ENCODE results near the gene SPEM2. TPM values are rescaled to one million over a fixed set of nuclear protein-coding genes. Genes with fewer than 3 reads are reported as not detected.

Gene SPEM2
- polyA plus RNA-seq, 2 of the 4 experiments (the other 2 are of a cell fraction) = not detected

GRCh38 chr17:7465597-7466275 is 40.3 kb downstream of the SPEM2 start:
- TF ChIP-seq BHLHE40 (IDR thresholded peaks at IDR 0.05; ENCODE audit: low read depth, low read length) = no peak
- no peak for TF ChIP-seq RAD21 (conservative IDR thresholded peaks at IDR 0.05 in 1 of 2, IDR thresholded peaks at IDR 0.05 in 1 of 2)
- TF ChIP-seq EHF (CRISPR knock-in tag; IDR thresholded peaks at IDR 0.05) = no peak
- TF ChIP-seq RNF2 (IDR thresholded peaks at IDR 0.05; ENCODE audit: borderline replicate concordance, low read depth) = no peak
- no peak for TF ChIP-seq HOXA7 (CRISPR knock-in tag; IDR thresholded peaks at IDR 0.05)
- TF ChIP-seq NR3C1 (IDR thresholded peaks at IDR 0.05) = no peak
- no peak for TF ChIP-seq FOSB (CRISPR knock-in tag; IDR thresholded peaks at IDR 0.05)
- TF ChIP-seq ZNF302 (CRISPR knock-in tag; IDR thresholded peaks at IDR 0.05) = no peak
- TF ChIP-seq MAFK (IDR thresholded peaks at IDR 0.05; ENCODE audit: partially characterized antibody) = no peak
- TF ChIP-seq CEBPB (IDR thresholded peaks at IDR 0.05) = no peak
- no peak for TF ChIP-seq HEYL (CRISPR knock-in tag; IDR thresholded peaks at IDR 0.05)
- TF ChIP-seq CHD2 (IDR thresholded peaks at IDR 0.05; ENCODE audit: low read length, partially characterized antibody) = no peak
- TF ChIP-seq RCOR1 (IDR thresholded peaks at IDR 0.05; ENCODE audit: low read depth, low read length) = no peak
- TF ChIP-seq ZFP36 (IDR thresholded peaks at IDR 0.05; ENCODE audit: borderline replicate concordance, partially characterized antibody) = no peak
- no peak for TF ChIP-seq GATA3 (IDR thresholded peaks at IDR 0.05; ENCODE audit: borderline replicate concordance)
- Histone ChIP-seq H3K9me3 (no peaks in the 10 kb centered on the region), H3K4me1 (peaks cover 24% of the 10 kb centered on the region), H3K4me2 (no peak overlapping the region), H3K4me3 (no peak overlapping the region), H3K27ac (no peak overlapping the region; a peak in 1 of 6 replicates)
- ATAC-seq = no peak
- DNase-seq (ENCODE audit: low read depth in 1 of 2, low spot score in 1 of 2) = no peak
- 95% methylated on average over 31 of the region's 33 CpGs for WGBS (ENCODE audit: missing lambda C conversion rate)
- no peak for FAIRE-seq
- ChIA-PET CTCF (interaction anchor here (0.6 to 30.1 kb wide), 8 partner anchors 9 to 111 kb away, joined by 3 to 342 read pairs (median 3); partner anchors contain the start of genes CHRNB1, FGF11, TMEM102 and TMEM95), POLR2A (interaction anchor here (1.7 kb wide), 1 partner anchor 14 kb away, joined by 6 read pairs; the partner anchor contains the start of gene ZBTB4)

GRCh38 chr17:7466318-7466638 is 40.9 kb downstream of the SPEM2 start:
- no peak for FAIRE-seq
- TF ChIP-seq USF2 (IDR thresholded peaks at IDR 0.05) (no peak), RNF2 (IDR thresholded peaks at IDR 0.05; ENCODE audit: borderline replicate concordance, low read depth) (no peak), JUN (IDR thresholded peaks at IDR 0.05) (no peak), CBX8 (IDR thresholded peaks at IDR 0.05) (no peak), FOSB (CRISPR knock-in tag; IDR thresholded peaks at IDR 0.05) (no peak), HES2 (IDR thresholded peaks at IDR 0.05) (no peak), ZNF302 (CRISPR knock-in tag; IDR thresholded peaks at IDR 0.05) (no peak), RCOR1 (IDR thresholded peaks at IDR 0.05; ENCODE audit: low read depth, low read length) (no peak), REST (IDR thresholded peaks at IDR 0.05) (no peak), NR3C1 (IDR thresholded peaks at IDR 0.05) (no peak), EHF (CRISPR knock-in tag; IDR thresholded peaks at IDR 0.05) (no peak), ELK1 (IDR thresholded peaks at IDR 0.05; ENCODE audit: low read depth, low read length) (no peak), MYC (IDR thresholded peaks at IDR 0.05; ENCODE audit: borderline replicate concordance, low read length) (no peak), FOXS1 (CRISPR knock-in tag; IDR thresholded peaks at IDR 0.05) (no peak), EP300 (IDR thresholded peaks at IDR 0.05) (no peak), MAFK (IDR thresholded peaks at IDR 0.05; ENCODE audit: partially characterized antibody) (no peak), CHD2 (IDR thresholded peaks at IDR 0.05; ENCODE audit: low read length, partially characterized antibody) (no peak), CEBPB (IDR thresholded peaks at IDR 0.05) (no peak)
- no peak overlapping the region for H3K4me3 ChIP-seq
- peaks cover 24% of the 10 kb centered on the region for H3K4me1 ChIP-seq
- DNase-seq (ENCODE audit: low read depth in 1 of 2, low spot score in 1 of 2) = no peak
- H3K27ac ChIP-seq = peak overlapping the region in 1 of 2 experiments; percentile 57; a peak in 2 of 6 replicates
- H3K4me2 ChIP-seq = no peak overlapping the region
- CTCF ChIA-PET = interaction anchor here (0.6 to 30.1 kb wide), 7 partner anchors 9 to 113 kb away, joined by 3 to 342 read pairs (median 3); partner anchors contain the start of genes CHRNB1, FGF11, TMEM102 and TMEM95
- WGBS (ENCODE audit: missing lambda C conversion rate) = 95% methylated on average over 9 of the region's 9 CpGs
- H3K9me3 ChIP-seq = no peaks in the 10 kb centered on the region
- POLR2A ChIA-PET = interaction anchor here (1.7 kb wide), 1 partner anchor 14 kb away, joined by 6 read pairs; the partner anchor contains the start of gene ZBTB4
- no peak for ATAC-seq
